A549 treated with AZD2906 at 1 μM for 4 hours (cell line): ENCODE data around the gene FDCSP. TPM values are rescaled to one million over a fixed set of nuclear protein-coding genes. Genes with fewer than 3 reads are reported as not detected.

Experiments
- total RNA-seq: library from RNA; stranded (reverse); fragments of 200-300 nt; extraction: Qiagen RNA extraction; gene quantifications from 5 replicates; pipeline ENCODE4 v1.2.3, GENCODE V29; 2022

Gene FDCSP
- total RNA-seq = not detected in 5 replicates

GRCh38 chr4:70225824-70226223, at the start of gene FDCSP:
Gene FDCSP, plus strand, starts transcription at chr4:70226124. Its CDS starts 5,071 bp downstream, at chr4:70231195.

GRCh38 chr4:70195425-70195824, 30.5 kb upstream of the FDCSP start, which contains the start of gene ODAM:
Gene ODAM, plus strand, starts transcription at chr4:70195725. Its CDS starts 819 bp downstream, at chr4:70196544.

GRCh38 chr4:70242297-70242696, 16.4 kb downstream of the FDCSP start, which contains the start of gene CSN3:
Gene CSN3, plus strand, starts transcription at chr4:70242597. Its CDS starts 2,223 bp downstream, at chr4:70244820.

Other genes with a start within 250 kb of the FDCSP start
- not detected in 5 replicates for gene STATH, start 230.2 kb upstream of the FDCSP start, total RNA-seq
- gene HTN3, start 197.7 kb upstream of the FDCSP start, total RNA-seq = not detected in 5 replicates
- gene HTN1, start 175.7 kb upstream of the FDCSP start, total RNA-seq = not detected in 5 replicates
- not detected in 5 replicates for gene PRR27, start 71.9 kb upstream of the FDCSP start, total RNA-seq
- not detected in 5 replicates for gene ODAM, start 30.4 kb upstream of the FDCSP start, total RNA-seq
- gene CSN3, start 16.5 kb downstream of the FDCSP start, total RNA-seq = not detected in 5 replicates
- not detected in 5 replicates for gene CABS1, start 108.9 kb downstream of the FDCSP start, total RNA-seq
- not detected in 5 replicates for gene SMR3A, start 134.6 kb downstream of the FDCSP start, total RNA-seq
- gene SMR3B, start 157.0 kb downstream of the FDCSP start, total RNA-seq = not detected in 5 replicates
- gene OPRPN, start 171.8 kb downstream of the FDCSP start, total RNA-seq = not detected in 5 replicates
- not detected in 5 replicates for gene MUC7, start 246.1 kb downstream of the FDCSP start, total RNA-seq